Osteoblast (primary cell): ENCODE results near the gene CTTN. TPM values are rescaled to one million over a fixed set of nuclear protein-coding genes. Genes with fewer than 3 reads are reported as not detected.

Experiments
- DNase-seq: peaks from one replicate; pipeline ENCODE4 v3.0.0; 2011; ENCODE audit warnings: low spot score, mixed read lengths; ENCODE audit not compliant: insufficient read length; ENCODE audit errors: missing footprints
- H2AFZ ChIP-seq: 2 replicates; pipeline ENCODE4 v1.6.0; 2011; ENCODE audit warnings: mild to moderate bottlenecking, low read length
- H3K27ac ChIP-seq: 2 replicates; pipeline ENCODE4 v1.5.1; 2011; ENCODE audit warnings: mild to moderate bottlenecking, low read depth, low read length, moderate library complexity
- H3K27me3 ChIP-seq: 2 replicates; pipeline ENCODE4 v1.6.0; 2012; ENCODE audit warnings: mild to moderate bottlenecking, control low read depth, inconsistent platforms, low read length, moderate library complexity; ENCODE audit not compliant: insufficient read depth
- H3K36me3 ChIP-seq: 2 replicates; pipeline ENCODE4 v1.5.1; 2011; ENCODE audit warnings: mild to moderate bottlenecking, low read length, control low read depth, moderate library complexity; ENCODE audit not compliant: insufficient read depth
- H3K4me1 ChIP-seq: 2 replicates; pipeline ENCODE4 v1.5.1; 2011; ENCODE audit warnings: mild to moderate bottlenecking, low read length, control low read depth, moderate library complexity; ENCODE audit not compliant: insufficient read depth
- H3K4me2 ChIP-seq: 2 replicates; pipeline ENCODE4 v1.6.0; 2011; ENCODE audit warnings: mild to moderate bottlenecking, low read length; ENCODE audit not compliant: insufficient read depth
- H3K4me3 ChIP-seq: fragments of 200-600 bp; sonication (generic); 3 replicates; pipeline ENCODE4 v1.5.1; 2012; ENCODE audit warnings: mild to moderate bottlenecking, low read length, inconsistent platforms; ENCODE audit not compliant: insufficient read depth
- H3K79me2 ChIP-seq: 2 replicates; pipeline ENCODE4 v1.6.0; 2012; ENCODE audit warnings: mild to moderate bottlenecking, low read length, control low read depth, inconsistent platforms; ENCODE audit not compliant: insufficient read depth
- H3K9me3 ChIP-seq: 2 replicates; pipeline ENCODE4 v1.5.1; 2011; ENCODE audit warnings: low read depth, low read length, control low read depth
- H4K20me1 ChIP-seq: 2 replicates; pipeline ENCODE4 v1.6.0; 2012; ENCODE audit warnings: mild to moderate bottlenecking, low read length, control low read depth; ENCODE audit not compliant: insufficient read depth
- total RNA-seq: library from RNA; depleted of rRNA; stranded (reverse); fragments of >200 nt; gene quantifications from 2 replicates; pipeline ENCODE4 v1.2.3, GENCODE V29; 2012
- TF ChIP-seq, protein P1 (sequence below): IDR thresholded peaks from 2 replicates; pipeline ENCODE4 v1.5.1; 2011; ENCODE audit warnings: mild to moderate bottlenecking, low read depth, low read length, moderate library complexity; ENCODE audit errors: extremely low read depth

The CTTN gene
- total RNA-seq, 1 donor: 429 TPM

- Histone ChIP-seq H4K20me1 (peaks cover 48% of the 10 kb centered on the region), H3K79me2 (peaks cover 19% of the 10 kb centered on the region), H3K36me3 (peaks cover 81% of the 10 kb centered on the region), H3K27me3 (no peaks in the 10 kb centered on the region), H3K4me3 (no peak overlapping the region), H3K4me2 (no peak overlapping the region), H2AFZ (no peak overlapping the region), H3K27ac (no peak overlapping the region), H3K4me1 (no peaks in the 10 kb centered on the region), H3K9me3 (no peaks in the 10 kb centered on the region)
- TF ChIP-seq, protein P1, sequence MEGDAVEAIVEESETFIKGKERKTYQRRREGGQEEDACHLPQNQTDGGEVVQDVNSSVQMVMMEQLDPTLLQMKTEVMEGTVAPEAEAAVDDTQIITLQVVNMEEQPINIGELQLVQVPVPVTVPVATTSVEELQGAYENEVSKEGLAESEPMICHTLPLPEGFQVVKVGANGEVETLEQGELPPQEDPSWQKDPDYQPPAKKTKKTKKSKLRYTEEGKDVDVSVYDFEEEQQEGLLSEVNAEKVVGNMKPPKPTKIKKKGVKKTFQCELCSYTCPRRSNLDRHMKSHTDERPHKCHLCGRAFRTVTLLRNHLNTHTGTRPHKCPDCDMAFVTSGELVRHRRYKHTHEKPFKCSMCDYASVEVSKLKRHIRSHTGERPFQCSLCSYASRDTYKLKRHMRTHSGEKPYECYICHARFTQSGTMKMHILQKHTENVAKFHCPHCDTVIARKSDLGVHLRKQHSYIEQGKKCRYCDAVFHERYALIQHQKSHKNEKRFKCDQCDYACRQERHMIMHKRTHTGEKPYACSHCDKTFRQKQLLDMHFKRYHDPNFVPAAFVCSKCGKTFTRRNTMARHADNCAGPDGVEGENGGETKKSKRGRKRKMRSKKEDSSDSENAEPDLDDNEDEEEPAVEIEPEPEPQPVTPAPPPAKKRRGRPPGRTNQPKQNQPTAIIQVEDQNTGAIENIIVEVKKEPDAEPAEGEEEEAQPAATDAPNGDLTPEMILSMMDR: no peak
- no peak for DNase-seq
These were observed 36.5 kb downstream of the CTTN start for GRCh38 chr11:70434813-70435278.

GRCh38 chr11:70435361-70435760, 37.0 kb downstream of the CTTN start:
- peaks cover 43% of the 10 kb centered on the region for H4K20me1 ChIP-seq

GRCh38 chr11:70435765-70436500, 37.6 kb downstream of the CTTN start:
- peaks cover 37% of the 10 kb centered on the region for H4K20me1 ChIP-seq
- H3K36me3 ChIP-seq: peaks cover 72% of the 10 kb centered on the region
- no peak for DNase-seq
- H2AFZ ChIP-seq: no peak overlapping the region
- peaks cover 13% of the 10 kb centered on the region for H3K79me2 ChIP-seq
- H3K4me2 ChIP-seq: no peak overlapping the region
- H3K27ac ChIP-seq: no peak overlapping the region
- H3K4me1 ChIP-seq: no peaks in the 10 kb centered on the region
- TF ChIP-seq, protein P1: no peak
- H3K27me3 ChIP-seq: no peaks in the 10 kb centered on the region
- no peak overlapping the region for H3K4me3 ChIP-seq
- no peaks in the 10 kb centered on the region for H3K9me3 ChIP-seq

More at GRCh38 chr11:70435361-70435760, 37.0 kb downstream of the CTTN start:
- Histone ChIP-seq H3K4me2 (no peak overlapping the region), H3K36me3 (peaks cover 77% of the 10 kb centered on the region), H2AFZ (no peak overlapping the region), H3K4me1 (no peaks in the 10 kb centered on the region), H3K79me2 (peaks cover 16% of the 10 kb centered on the region), H3K9me3 (no peaks in the 10 kb centered on the region), H3K27ac (no peak overlapping the region), H3K27me3 (no peaks in the 10 kb centered on the region), H3K4me3 (no peak overlapping the region)
- no peak for DNase-seq
- TF ChIP-seq, protein P1: no peak

GRCh38 chr11:70436501-70436860, 38.2 kb downstream of the CTTN start:
- Histone ChIP-seq H3K4me2 (no peak overlapping the region), H3K4me3 (no peak overlapping the region), H3K9me3 (no peaks in the 10 kb centered on the region), H3K27ac (no peak overlapping the region), H2AFZ (no peak overlapping the region), H3K79me2 (peaks cover 12% of the 10 kb centered on the region), H3K4me1 (no peaks in the 10 kb centered on the region), H3K36me3 (peaks cover 67% of the 10 kb centered on the region), H4K20me1 (peaks cover 36% of the 10 kb centered on the region), H3K27me3 (no peaks in the 10 kb centered on the region)
- no peak for DNase-seq
- TF ChIP-seq, protein P1: no peak
